Stomach (tissue), 9 donors: ENCODE measurements around the gene MRPL23. TPM values are rescaled to one million over a fixed set of nuclear protein-coding genes. Genes with fewer than 3 reads are reported as not detected.

Experiments
- DNase-seq, 2 donors: peaks; one replicate each; pipeline versions ENCODE4 v3.0.0 to v3.0.0-alpha.2; 2013 to 2019
- H3K27ac ChIP-seq, 5 donors: fragments of 200-600 bp in 4 of 5; sonication (generic) in 4 of 5; one replicate each; pipeline ENCODE4 v1.5.1; 2013 to 2019; ENCODE audit warnings: mild to moderate bottlenecking in 1 of 5, moderate library complexity in 1 of 5
- H3K27me3 ChIP-seq, 3 donors: fragments of 200-600 bp; sonication (generic); one replicate each; pipeline ENCODE4 v1.5.1; 2017 to 2019; ENCODE audit warnings: mixed run types in 1 of 3
- H3K36me3 ChIP-seq, 4 donors: fragments of 200-600 bp; sonication (generic); 1 replicate in 3 of 4; 2 replicates in 1 of 4; pipeline ENCODE4 v1.5.1; 2016 to 2019
- H3K4me1 ChIP-seq, 4 donors: fragments of 200-600 bp; sonication (generic); one replicate each; pipeline ENCODE4 v1.5.1; 2016 to 2019
- H3K4me3 ChIP-seq, 4 donors: fragments of 200-600 bp; sonication (generic) in 3 of 4; one replicate each; pipeline ENCODE4 v1.5.1; 2016 to 2019; ENCODE audit warnings: mild to moderate bottlenecking in 1 of 4
- H3K9me3 ChIP-seq, 4 donors: fragments of 200-600 bp; sonication (generic); one replicate each; pipeline ENCODE4 v1.5.1; 2016 to 2019
- EP300 ChIP-seq: sonication (generic); formaldehyde crosslinking; IDR thresholded peaks from one replicate; pipeline ENCODE4 v1.6.1; 2017; ENCODE audit warnings: antibody characterized with exemption
- POLR2A ChIP-seq, 4 donors: fragments of 450-650 bp; IDR thresholded peaks; one replicate each; pipeline ENCODE4 v1.6.1; 2016; ENCODE audit warnings: antibody characterized with exemption in 4 of 4, control low read depth in 2 of 4, mild to moderate bottlenecking in 1 of 4, moderate library complexity in 1 of 4
- POLR2AphosphoS5 ChIP-seq, 3 donors: sonication (generic); formaldehyde crosslinking; IDR thresholded peaks; one replicate each; pipeline ENCODE4 v1.6.1; 2016; ENCODE audit warnings: antibody characterized with exemption in 3 of 3
- WGBS, 5 donors: extraction: QIAGEN DNeasy Blood & Tissue Kit in 3 of 5; methylation state at CpG; one replicate each; pipeline versions ENCODE4 v1.1.5 to v1.1.7; 2013 to 2018; 5-methylcytosine and 5-hydroxymethylcytosine counted together
- intact Hi-C: fragments of 100-400 bp; cut with DNase I; formaldehyde crosslinking; loops from one replicate; pipeline ENCODE4 v1.15.1; 2023; ENCODE audit warnings: low total_unique reads
- polyA plus RNA-seq, 3 donors: library from polyadenylated mRNA; stranded (reverse); fragments of 200-250 nt; gene quantifications; one replicate each; pipeline ENCODE4 v1.2.3, GENCODE V29; 2013
- total RNA-seq, 5 donors: library from RNA; depleted of rRNA; stranded (reverse); fragments of >200 nt; gene quantifications; one replicate each; pipeline versions ENCODE4 v1.1.0 to v1.2.3, GENCODE V29; 2014 to 2016
- TF ChIP-seq, protein P1 (sequence below), 7 experiments: fragments of 450-650 bp in 4 of 7; fragments of 200-600 bp in 3 of 7; sonication (generic) in 3 of 7; IDR thresholded peaks; one replicate each; pipeline ENCODE4 v1.5.1; 2016 to 2019; ENCODE audit warnings: antibody characterized with exemption in 7 of 7, control low read depth in 2 of 7, mild to moderate bottlenecking in 1 of 7
- donor health status: healthy with polysubstance abuse.
- donor health status: Bipolar disorder and iron deficiency.
- donor health status: healthy.

Gene MRPL23
- total and polyA plus RNA-seq, 8 donors: 14.0 to 317 (median 113) TPM

DNA sequence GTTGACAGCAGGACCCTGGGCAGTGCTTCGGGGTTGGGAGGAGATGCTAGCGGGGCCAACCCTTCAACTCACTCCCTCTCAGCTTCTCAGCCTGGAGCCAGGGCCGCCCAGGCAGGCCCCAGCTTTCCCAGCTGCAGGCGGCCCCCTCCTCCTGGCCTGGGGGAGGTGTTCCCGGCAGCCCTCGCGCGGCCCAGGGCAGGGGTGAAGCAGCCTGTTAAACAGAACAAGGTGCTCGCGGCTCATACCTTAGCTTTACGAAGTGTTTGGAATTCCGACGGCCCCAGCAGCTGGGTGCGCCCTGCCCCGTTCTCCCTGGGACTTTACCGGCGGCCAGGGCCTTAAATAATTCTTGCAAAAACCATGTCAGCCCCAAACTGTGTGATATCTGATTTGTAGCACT, 17.2 kb downstream of the MRPL23 start:
- no peaks in the 10 kb centered on the region for H3K4me1 ChIP-seq
- H3K36me3 ChIP-seq: no peaks in the 10 kb centered on the region
- no peaks in the 10 kb centered on the region for H3K27me3 ChIP-seq
- H3K9me3 ChIP-seq: no peaks in the 10 kb centered on the region
- WGBS, 5 donors: no CpG with 5 or more reads among the region's 17 CpGs
- no peak overlapping the region for H3K27ac ChIP-seq
- intact Hi-C loops: no loop called here
- TF ChIP-seq POLR2A (IDR thresholded peaks at IDR 0.05) (no peak), POLR2AphosphoS5 (IDR thresholded peaks at IDR 0.05) (no peak)
- no peak for DNase-seq
- no peak overlapping the region for H3K4me3 ChIP-seq

DNA sequence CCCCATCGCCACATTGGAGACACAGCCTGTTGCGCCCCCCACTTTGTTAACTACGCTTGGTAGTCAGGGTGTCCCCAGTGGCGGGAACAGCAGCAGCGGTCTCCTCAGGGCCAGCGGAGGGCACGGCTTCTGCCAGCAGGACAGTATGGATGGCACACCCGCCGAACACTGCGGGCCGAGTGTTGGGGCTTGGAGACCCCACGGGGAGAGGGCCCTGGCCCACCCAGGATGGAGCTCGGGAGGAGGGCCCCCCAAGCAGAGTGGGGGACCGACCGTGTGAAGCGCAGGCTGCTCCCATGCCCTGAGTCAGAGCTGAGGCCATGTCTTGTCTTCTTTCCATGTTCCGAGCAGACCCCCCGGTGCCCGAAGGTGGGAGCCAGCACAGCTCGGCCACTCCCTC, 17.8 kb downstream of the MRPL23 start:
- no peak overlapping the region for H3K27ac ChIP-seq
- no peaks in the 10 kb centered on the region for H3K36me3 ChIP-seq
- intact Hi-C loops: no loop called here
- no peaks in the 10 kb centered on the region for H3K4me1 ChIP-seq
- no peaks in the 10 kb centered on the region for H3K9me3 ChIP-seq
- H3K27me3 ChIP-seq: no peaks in the 10 kb centered on the region
- no peak for DNase-seq
- WGBS, 5 donors: no CpG with 5 or more reads among the region's 20 CpGs
- H3K4me3 ChIP-seq: no peak overlapping the region
- TF ChIP-seq POLR2A (IDR thresholded peaks at IDR 0.05): no peak
- TF ChIP-seq POLR2AphosphoS5 (IDR thresholded peaks at IDR 0.05): no peak
- TF ChIP-seq, protein P1, sequence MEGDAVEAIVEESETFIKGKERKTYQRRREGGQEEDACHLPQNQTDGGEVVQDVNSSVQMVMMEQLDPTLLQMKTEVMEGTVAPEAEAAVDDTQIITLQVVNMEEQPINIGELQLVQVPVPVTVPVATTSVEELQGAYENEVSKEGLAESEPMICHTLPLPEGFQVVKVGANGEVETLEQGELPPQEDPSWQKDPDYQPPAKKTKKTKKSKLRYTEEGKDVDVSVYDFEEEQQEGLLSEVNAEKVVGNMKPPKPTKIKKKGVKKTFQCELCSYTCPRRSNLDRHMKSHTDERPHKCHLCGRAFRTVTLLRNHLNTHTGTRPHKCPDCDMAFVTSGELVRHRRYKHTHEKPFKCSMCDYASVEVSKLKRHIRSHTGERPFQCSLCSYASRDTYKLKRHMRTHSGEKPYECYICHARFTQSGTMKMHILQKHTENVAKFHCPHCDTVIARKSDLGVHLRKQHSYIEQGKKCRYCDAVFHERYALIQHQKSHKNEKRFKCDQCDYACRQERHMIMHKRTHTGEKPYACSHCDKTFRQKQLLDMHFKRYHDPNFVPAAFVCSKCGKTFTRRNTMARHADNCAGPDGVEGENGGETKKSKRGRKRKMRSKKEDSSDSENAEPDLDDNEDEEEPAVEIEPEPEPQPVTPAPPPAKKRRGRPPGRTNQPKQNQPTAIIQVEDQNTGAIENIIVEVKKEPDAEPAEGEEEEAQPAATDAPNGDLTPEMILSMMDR (IDR thresholded peaks at IDR 0.05): no peak
- TF ChIP-seq EP300: no peak

DNA sequence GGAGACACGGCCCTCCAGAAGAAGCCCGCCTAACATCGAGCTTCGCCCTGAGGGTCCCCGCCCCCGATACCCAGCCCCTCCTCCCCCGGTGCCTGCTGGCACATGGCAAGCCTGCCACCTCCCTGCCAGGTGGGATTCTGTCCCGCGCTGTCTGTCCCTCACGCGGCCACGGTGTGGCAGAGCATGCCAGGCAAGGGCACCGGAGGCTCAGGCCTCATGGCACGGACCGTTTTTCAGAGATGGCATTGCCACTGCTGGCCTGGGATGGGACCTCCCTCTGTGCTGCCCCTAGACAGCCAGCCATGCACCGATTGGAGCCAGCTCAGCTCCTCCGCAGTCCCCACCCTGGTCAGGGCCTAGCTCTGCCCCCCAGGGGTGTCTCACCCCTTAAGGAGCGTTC, 19.4 kb downstream of the MRPL23 start:
- DNase-seq: no peak
- H3K27me3 ChIP-seq: no peaks in the 10 kb centered on the region
- intact Hi-C loops: no loop called here
- no peak overlapping the region for H3K4me3 ChIP-seq
- no peaks in the 10 kb centered on the region for H3K36me3 ChIP-seq
- no peak for TF ChIP-seq EP300
- TF ChIP-seq, protein P1 (IDR thresholded peaks at IDR 0.05): no peak
- TF ChIP-seq POLR2AphosphoS5 (IDR thresholded peaks at IDR 0.05): no peak
- TF ChIP-seq POLR2A (IDR thresholded peaks at IDR 0.05): no peak
- WGBS, 5 donors: 66 to 90% methylated on average over 4 to 8 of the region's 18 CpGs; no CpG with 5 or more reads in 3 of the 5 donors
- no peaks in the 10 kb centered on the region for H3K9me3 ChIP-seq
- H3K27ac ChIP-seq: no peak overlapping the region
- no peaks in the 10 kb centered on the region for H3K4me1 ChIP-seq

DNA sequence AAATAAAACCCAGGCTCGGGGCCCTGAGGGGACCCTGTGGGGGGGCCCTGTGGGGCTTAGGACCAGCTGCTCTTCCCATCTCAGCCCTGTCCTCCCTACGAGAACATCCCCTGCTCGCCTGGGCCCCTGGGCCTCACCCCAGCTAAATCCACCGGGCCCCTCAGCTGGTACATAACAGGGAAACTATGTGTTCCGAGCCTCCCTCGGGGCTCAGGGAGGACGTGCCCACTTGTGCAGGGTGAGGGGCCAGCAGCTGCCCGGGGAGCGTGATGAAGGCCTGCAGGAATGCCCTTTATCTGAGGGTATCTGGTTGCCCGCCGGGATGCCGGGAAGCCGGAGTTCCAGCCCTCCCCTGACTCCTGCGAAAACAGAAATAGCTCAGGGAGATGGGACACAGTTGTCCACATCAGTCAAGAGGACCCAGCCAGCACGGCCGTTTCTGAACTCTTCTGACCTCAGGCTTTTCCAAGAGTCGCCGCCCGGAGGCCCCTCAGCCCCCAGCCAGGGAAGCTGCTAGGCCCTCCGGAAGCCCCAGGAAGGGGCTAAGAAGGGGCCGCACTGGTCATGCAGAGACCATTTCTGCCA, 20.6 kb downstream of the MRPL23 start:
- DNase-seq: no peak
- Histone ChIP-seq H3K9me3 (no peaks in the 10 kb centered on the region), H3K27me3 (no peaks in the 10 kb centered on the region), H3K4me3 (no peak overlapping the region), H3K27ac (no peak overlapping the region), H3K4me1 (no peaks in the 10 kb centered on the region), H3K36me3 (no peaks in the 10 kb centered on the region)
- WGBS, 5 donors: 60% methylated on average over 1 of the region's 21 CpGs; no CpG with 5 or more reads in 4 of the 5 donors
- TF ChIP-seq EP300 (no peak), POLR2A (IDR thresholded peaks at IDR 0.05) (no peak), POLR2AphosphoS5 (IDR thresholded peaks at IDR 0.05) (no peak)
- TF ChIP-seq, protein P1 (IDR thresholded peaks at IDR 0.05): no peak
- intact Hi-C loops: no loop called here

DNA sequence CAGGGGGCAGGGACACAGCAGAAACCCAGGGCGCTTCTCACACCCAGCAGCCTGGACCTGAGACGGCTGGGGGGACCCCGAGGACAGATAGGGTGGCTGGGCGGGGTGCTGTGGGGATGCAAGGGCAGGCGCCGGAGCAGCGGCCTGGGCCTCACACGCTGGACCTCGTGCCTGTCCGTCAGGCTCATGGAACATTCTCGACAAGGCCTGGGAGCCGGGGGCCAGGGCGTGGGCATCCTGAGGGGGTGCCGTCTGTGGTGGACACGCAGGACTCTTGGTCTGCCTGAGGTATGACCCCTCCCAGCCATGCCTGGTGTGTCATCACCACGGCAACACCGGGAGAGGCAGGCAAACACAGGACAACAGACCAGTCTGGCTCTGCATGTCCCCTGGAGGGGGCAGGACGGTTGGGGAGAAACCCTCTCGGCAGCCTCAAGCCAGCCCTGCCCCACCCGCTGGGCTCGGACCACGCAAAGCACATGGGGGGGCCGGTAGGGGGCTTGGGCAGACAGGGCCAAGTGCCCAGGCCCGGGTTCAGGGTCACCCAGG, 21.4 kb downstream of the MRPL23 start:
- H3K4me3 ChIP-seq: no peak overlapping the region
- H3K36me3 ChIP-seq: no peaks in the 10 kb centered on the region
- no peak for DNase-seq
- no peak overlapping the region for H3K27ac ChIP-seq
- TF ChIP-seq POLR2AphosphoS5 (IDR thresholded peaks at IDR 0.05) (no peak), POLR2A (IDR thresholded peaks at IDR 0.05) (no peak), EP300 (no peak)
- TF ChIP-seq, protein P1 (IDR thresholded peaks at IDR 0.05): no peak
- H3K9me3 ChIP-seq: no peaks in the 10 kb centered on the region
- H3K4me1 ChIP-seq: no peaks in the 10 kb centered on the region
- WGBS, 5 donors: no CpG with 5 or more reads among the region's 24 CpGs
- no peaks in the 10 kb centered on the region for H3K27me3 ChIP-seq
- intact Hi-C loops: no loop called here
